PC-3 (cell line): ENCODE data around the gene IL16. TPM values are rescaled to one million over a fixed set of nuclear protein-coding genes. Genes with fewer than 3 reads are reported as not detected.

ENCODE experiments used
- ATAC-seq: fragments of 200-7000 bp; cut with Tn5 transposase; 2 replicates; pipeline ENCODE4 v1.9.1; 2020; ENCODE audit warnings: mild to moderate bottlenecking, moderate library complexity
- BruUV-seq: library from RNA; stranded (reverse); fragments of 400-500 nt; replicated peaks from 2 replicates; lab custom pipeline; 2021; lab: Mats Ljungman, UMichigan
- CTCF ChIA-PET: fragments of 300-600 bp; sonication (Branson Sonifier 250); formaldehyde crosslinking; loops from one replicate; lab custom pipeline; 2022; ENCODE audit warnings: antibody characterized with exemption; lab: Charles Lee
- POLR2A ChIA-PET: fragments of 300-600 bp; sonication (Branson Sonifier 250); formaldehyde crosslinking; loops from one replicate; lab custom pipeline; 2022; ENCODE audit warnings: antibody characterized with exemption; ENCODE audit not compliant: unreplicated experiment; lab: Charles Lee
- DNase-seq: peaks from one replicate; pipeline ENCODE4 v3.0.0-alpha.2; 2015
- H2AFZ ChIP-seq: fragments of 300-600 bp; sonication (generic); 2 replicates; pipeline ENCODE4 v1.6.0; 2016; ENCODE audit warnings: antibody characterized with exemption, low read length
- H3F3A ChIP-seq: fragments of 300-600 bp; sonication (generic); one replicate; pipeline ENCODE4 v1.6.0; 2017; ENCODE audit warnings: antibody characterized with exemption, low read length, control low read depth, mild to moderate bottlenecking; ENCODE audit not compliant: unreplicated experiment
- H3K27ac ChIP-seq: fragments of 300-600 bp; sonication (generic); 2 replicates; pipeline ENCODE4 v1.5.1; 2016; ENCODE audit warnings: mild to moderate bottlenecking, low read length
- H3K27me3 ChIP-seq: fragments of 300-600 bp; sonication (generic); 2 replicates; pipeline ENCODE4 v1.6.1; 2016; ENCODE audit warnings: low read length, mixed read lengths
- H3K36me3 ChIP-seq: fragments of 300-600 bp; sonication (generic); 2 replicates; pipeline ENCODE4 v1.6.1; 2016; ENCODE audit warnings: low read depth, mixed run types, low read length, mixed read lengths
- H3K4me1 ChIP-seq: fragments of 300-600 bp; sonication (generic); 2 replicates; pipeline ENCODE4 v1.5.1; 2016; ENCODE audit warnings: low read length; ENCODE audit not compliant: insufficient read depth
- H3K4me2 ChIP-seq: fragments of 300-600 bp; sonication (generic); 2 replicates; pipeline ENCODE4 v1.6.0; 2016; ENCODE audit warnings: low read length
- H3K4me3 ChIP-seq: fragments of 300-600 bp; sonication (generic); 2 replicates; pipeline ENCODE4 v1.5.1; 2016; ENCODE audit warnings: mild to moderate bottlenecking, low read length, mixed read lengths
- H3K79me2 ChIP-seq: fragments of 300-600 bp; sonication (generic); 2 replicates; pipeline ENCODE4 v1.6.1; 2017; ENCODE audit warnings: low read length, mixed read lengths
- H3K9ac ChIP-seq: fragments of 300-600 bp; sonication (generic); 2 replicates; pipeline ENCODE4 v1.6.0; 2016; ENCODE audit warnings: mild to moderate bottlenecking, low read length
- H3K9me2 ChIP-seq: fragments of 300-600 bp; sonication (generic); replicated peaks from 2 replicates; pipeline ENCODE4 v1.6.1; 2016; ENCODE audit warnings: mixed run types, low read length, mixed read lengths
- H3K9me3 ChIP-seq: fragments of 300-600 bp; sonication (generic); 2 replicates; pipeline ENCODE4 v1.6.1; 2016; ENCODE audit warnings: low read length, mixed read lengths
- H4K20me1 ChIP-seq: fragments of 300-600 bp; sonication (generic); 2 replicates; pipeline ENCODE4 v1.6.1; 2016; ENCODE audit warnings: low read length, mixed read lengths
- EZH2 ChIP-seq: fragments of 300-600 bp; sonication (generic); IDR thresholded peaks from one replicate; pipeline ENCODE4 v1.6.1; 2017; ENCODE audit warnings: antibody characterized with exemption, mild to moderate bottlenecking, low read length; ENCODE audit not compliant: unreplicated experiment
- EZH2phosphoT487 ChIP-seq: fragments of 300-600 bp; sonication (generic); IDR thresholded peaks from 2 replicates; pipeline ENCODE4 v1.6.1; 2018; ENCODE audit warnings: mild to moderate bottlenecking, antibody characterized with exemption, low read length, borderline replicate concordance
- intact Hi-C: fragments of 100-400 bp; cut with micrococcal nuclease; formaldehyde crosslinking; loops from 2 replicates; pipeline ENCODE4 v1.9.0; 2023
- total RNA-seq: library from RNA; depleted of rRNA; stranded (reverse); fragments of >200 nt; gene quantifications from 2 replicates; pipeline ENCODE4 v1.2.3, GENCODE V29; 2014
- TF ChIP-seq, protein P1 (sequence below): fragments of 300-600 bp; sonication (generic); conservative IDR thresholded peaks from 2 replicates; pipeline ENCODE4 v1.5.1; 2017; ENCODE audit warnings: antibody characterized with exemption, low read depth, mild to moderate bottlenecking, low read length

The IL16 gene
- total RNA-seq, 1 experiment from 2014 or later: 0.04 TPM

GRCh38 chr15:81190922-81191507 lies 5.7 kb upstream of the IL16 start:
- Histone ChIP-seq H4K20me1 (no peaks in the 10 kb centered on the region), H2AFZ (no peak overlapping the region), H3K27me3 (peaks cover 70% of the 10 kb centered on the region), H3K9me3 (no peaks in the 10 kb centered on the region), H3K9ac (no peak overlapping the region), H3F3A (no peaks in the 10 kb centered on the region), H3K27ac (no peak overlapping the region), H3K9me2 (no peaks in the 10 kb centered on the region), H3K4me3 (no peak overlapping the region), H3K4me1 (no peaks in the 10 kb centered on the region), H3K36me3 (no peaks in the 10 kb centered on the region), H3K4me2 (no peak overlapping the region), H3K79me2 (no peaks in the 10 kb centered on the region)
- ATAC-seq (no peak), DNase-seq (no peak)
- POLR2A ChIA-PET: no interaction called here
- CTCF ChIA-PET: interaction anchor here (0.6 kb wide), 1 partner anchor 75 kb away, joined by 3 read pairs; no protein-coding TSS in a partner anchor
- no TSS peak for BruUV-seq
- intact Hi-C loops: no loop called here
- TF ChIP-seq, protein P1, sequence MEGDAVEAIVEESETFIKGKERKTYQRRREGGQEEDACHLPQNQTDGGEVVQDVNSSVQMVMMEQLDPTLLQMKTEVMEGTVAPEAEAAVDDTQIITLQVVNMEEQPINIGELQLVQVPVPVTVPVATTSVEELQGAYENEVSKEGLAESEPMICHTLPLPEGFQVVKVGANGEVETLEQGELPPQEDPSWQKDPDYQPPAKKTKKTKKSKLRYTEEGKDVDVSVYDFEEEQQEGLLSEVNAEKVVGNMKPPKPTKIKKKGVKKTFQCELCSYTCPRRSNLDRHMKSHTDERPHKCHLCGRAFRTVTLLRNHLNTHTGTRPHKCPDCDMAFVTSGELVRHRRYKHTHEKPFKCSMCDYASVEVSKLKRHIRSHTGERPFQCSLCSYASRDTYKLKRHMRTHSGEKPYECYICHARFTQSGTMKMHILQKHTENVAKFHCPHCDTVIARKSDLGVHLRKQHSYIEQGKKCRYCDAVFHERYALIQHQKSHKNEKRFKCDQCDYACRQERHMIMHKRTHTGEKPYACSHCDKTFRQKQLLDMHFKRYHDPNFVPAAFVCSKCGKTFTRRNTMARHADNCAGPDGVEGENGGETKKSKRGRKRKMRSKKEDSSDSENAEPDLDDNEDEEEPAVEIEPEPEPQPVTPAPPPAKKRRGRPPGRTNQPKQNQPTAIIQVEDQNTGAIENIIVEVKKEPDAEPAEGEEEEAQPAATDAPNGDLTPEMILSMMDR: no peak
- no peak for TF ChIP-seq EZH2
- TF ChIP-seq EZH2phosphoT487: no peak

DNA sequence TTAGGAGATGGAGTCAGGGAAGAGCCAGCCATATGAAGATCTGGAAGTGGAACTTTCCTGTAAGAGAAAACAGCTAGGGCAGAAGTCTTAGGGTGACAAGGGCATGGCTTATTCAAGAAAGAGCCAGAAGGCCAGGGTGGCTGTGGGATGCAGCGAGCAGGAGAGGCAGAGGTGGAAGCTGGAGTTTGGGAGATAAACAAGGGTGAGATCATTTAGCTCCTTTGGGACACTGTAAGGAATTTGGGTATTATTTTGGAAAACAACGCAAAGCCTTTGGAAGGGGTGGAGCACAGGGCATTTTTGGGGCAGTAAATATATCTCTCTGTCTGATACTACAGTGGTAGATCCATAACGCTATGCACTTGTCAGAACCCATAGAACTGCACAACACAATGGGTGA lies 5.0 kb upstream of the IL16 start:
- BruUV-seq: no TSS peak
- Histone ChIP-seq H3K36me3 (no peaks in the 10 kb centered on the region), H3K27me3 (peaks cover 72% of the 10 kb centered on the region), H3K4me1 (no peaks in the 10 kb centered on the region), H3K9me3 (no peaks in the 10 kb centered on the region), H3K9me2 (no peaks in the 10 kb centered on the region), H2AFZ (no peak overlapping the region), H3K4me2 (no peak overlapping the region), H3K4me3 (no peak overlapping the region), H3K27ac (no peak overlapping the region), H3F3A (no peaks in the 10 kb centered on the region), H3K79me2 (no peaks in the 10 kb centered on the region), H4K20me1 (no peaks in the 10 kb centered on the region), H3K9ac (no peak overlapping the region)
- CTCF ChIA-PET: no interaction called here
- no peak for TF ChIP-seq EZH2
- ATAC-seq (no peak), DNase-seq (no peak)
- POLR2A ChIA-PET: no interaction called here
- intact Hi-C loops: no loop called here

- no peak overlapping the region for H2AFZ ChIP-seq
- H3K27ac ChIP-seq: no peak overlapping the region
- no TSS peak for BruUV-seq
- H3K36me3 ChIP-seq: no peaks in the 10 kb centered on the region
- no peak overlapping the region for H3K4me2 ChIP-seq
- no peak overlapping the region for H3K9ac ChIP-seq
- no peaks in the 10 kb centered on the region for H3K9me3 ChIP-seq
- H3K4me3 ChIP-seq: no peak overlapping the region
- ATAC-seq (no peak), DNase-seq (no peak)
- H3F3A ChIP-seq: no peaks in the 10 kb centered on the region
- H4K20me1 ChIP-seq: no peaks in the 10 kb centered on the region
- H3K27me3 ChIP-seq: peaks cover 63% of the 10 kb centered on the region
- no peaks in the 10 kb centered on the region for H3K4me1 ChIP-seq
- no peak for TF ChIP-seq EZH2phosphoT487
- CTCF ChIA-PET: no interaction called here
- POLR2A ChIA-PET: no interaction called here
- intact Hi-C loops: no loop called here
- no peaks in the 10 kb centered on the region for H3K9me2 ChIP-seq
- H3K79me2 ChIP-seq: no peaks in the 10 kb centered on the region
Observed at GRCh38 chr15:81194723-81195122, 2.0 kb upstream of the IL16 start.
